GM19025 (cell line): Measurements from ENCODE around the gene NANOS3.

Experiments used
- ATAC-seq: cut with Tn5 transposase; IDR thresholded peaks from one replicate; pipeline ENCODE4 v1.9.1; 2021; ENCODE audit warnings: mild to moderate bottlenecking, low read depth, moderate library complexity; ENCODE audit not compliant: unreplicated experiment

Gene NANOS3

DNA sequence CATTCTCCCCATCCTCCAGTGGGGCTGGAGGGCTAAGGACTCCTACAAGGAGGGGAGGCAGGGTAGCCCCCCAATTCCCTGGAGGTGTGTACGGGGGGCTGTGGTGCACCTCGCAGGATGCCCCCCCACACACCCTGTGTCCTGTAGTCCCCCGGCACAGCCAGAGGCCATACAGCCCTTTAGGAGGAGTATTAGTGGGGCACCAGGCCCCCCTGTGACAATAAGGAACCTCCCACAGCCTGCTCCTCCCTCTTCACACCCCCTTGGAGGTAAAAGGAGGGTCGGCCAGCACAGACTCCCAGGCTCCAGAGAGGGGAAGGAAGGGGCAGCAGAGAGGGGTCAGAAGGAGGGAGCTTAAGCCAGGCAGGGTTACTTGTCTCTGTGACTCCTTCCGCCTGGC, at the start of gene NANOS3:
Gene NANOS3 (plus strand): TSS at position 301 of the 400 bp plus-strand sequence. CDS start 115 bp downstream, outside the sequence.
- ATAC-seq = no peak

DNA sequence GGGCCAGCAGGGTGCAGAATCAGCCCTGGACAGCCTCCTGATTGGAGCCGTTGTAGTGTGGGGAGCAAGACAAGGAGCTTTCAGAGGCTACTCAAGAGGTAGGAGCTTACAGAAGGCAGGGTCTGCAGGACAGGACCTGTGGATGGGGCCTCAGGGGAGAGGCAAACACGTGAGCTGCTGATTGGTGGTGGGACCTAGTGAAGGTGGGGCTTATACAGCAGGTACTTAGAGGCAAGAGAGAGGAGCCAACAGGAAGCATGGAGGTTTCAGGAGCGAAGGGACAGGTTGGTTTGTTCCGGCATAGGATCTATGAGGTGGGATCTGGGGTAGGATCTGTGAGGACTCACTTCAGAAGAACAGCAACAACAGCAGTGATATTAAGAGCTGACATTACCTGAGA, 49.3 kb upstream of the NANOS3 start:
- ATAC-seq = no peak

DNA sequence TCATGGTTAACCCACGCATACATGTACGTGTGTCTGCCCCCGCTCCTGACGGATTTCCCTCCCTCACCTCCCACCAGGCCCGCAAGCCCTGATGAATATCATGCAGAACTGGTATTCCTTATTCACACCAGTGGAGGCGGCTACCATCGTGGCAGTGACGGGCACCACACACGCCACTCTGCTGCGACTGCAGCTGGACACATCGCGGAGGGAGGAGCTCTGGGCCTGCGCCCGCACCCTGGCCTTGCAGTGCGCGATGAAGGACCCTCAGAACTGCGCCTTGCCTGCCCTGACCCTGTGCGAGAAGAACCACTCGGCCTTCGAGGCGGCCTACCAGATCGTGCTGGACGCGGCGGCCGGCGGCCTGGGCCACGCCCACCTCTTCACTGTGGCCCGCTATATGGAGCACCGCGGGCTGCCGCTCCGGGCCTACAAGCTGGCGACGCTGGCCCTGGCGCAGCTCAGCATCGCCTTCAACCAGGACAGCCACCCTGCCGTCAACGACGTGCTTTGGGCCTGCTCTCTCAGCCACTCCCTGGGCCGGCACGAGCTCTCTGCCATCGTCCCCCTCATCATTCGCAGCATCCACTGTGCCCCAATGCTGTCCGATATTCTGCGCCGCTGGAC, 46.7 kb upstream of the NANOS3 start:
- ATAC-seq = no peak

GRCh38 chr19:13830741-13831536, 46.0 kb upstream of the NANOS3 start:
- no peak for ATAC-seq

GRCh38 chr19:13831537-13832467, 45.1 kb upstream of the NANOS3 start:
- ATAC-seq = no peak

DNA sequence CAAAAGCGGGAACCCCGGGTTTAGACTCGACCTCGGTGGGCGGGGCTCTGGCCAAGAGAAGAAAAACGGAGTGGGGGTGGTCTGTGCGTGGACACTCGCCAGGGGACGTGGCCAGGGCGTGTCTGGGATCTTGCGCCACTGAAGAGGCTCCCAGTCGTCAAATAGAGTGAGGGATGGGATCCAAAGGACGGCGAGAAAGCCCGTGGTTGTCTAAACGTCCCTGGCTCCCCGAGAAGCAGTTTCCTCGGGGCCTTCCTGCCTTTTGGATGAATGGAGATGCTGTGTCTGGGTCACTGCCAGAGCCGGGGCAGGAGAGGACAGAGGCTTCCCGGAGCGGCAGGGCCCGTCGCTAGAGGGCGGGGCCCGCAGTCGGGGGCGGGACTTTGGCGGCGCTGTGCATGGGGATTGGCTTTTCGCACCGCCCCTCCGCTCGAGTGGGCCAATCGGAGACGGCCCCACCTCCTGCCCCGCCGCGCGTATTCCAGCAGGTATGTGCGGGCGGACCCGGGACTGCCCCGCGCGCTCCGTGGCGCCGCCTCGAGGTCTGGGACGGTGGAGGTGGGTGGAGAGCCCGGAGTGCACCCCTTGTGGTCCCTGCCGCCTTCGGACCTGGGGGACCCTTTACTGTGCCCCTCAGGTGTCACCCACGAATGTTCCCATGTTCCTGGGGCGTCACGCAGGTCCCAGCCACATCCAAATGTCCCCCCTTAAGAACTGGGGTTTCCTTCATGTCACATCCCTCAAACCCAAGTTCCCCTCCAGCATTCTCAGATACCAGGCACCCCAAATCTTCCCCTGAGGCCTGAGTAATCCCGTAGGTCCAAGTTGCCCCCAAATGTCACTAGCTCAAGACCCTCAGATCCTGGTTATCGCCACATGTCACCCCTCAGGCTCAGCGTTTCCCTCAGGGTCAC, 43.3 kb upstream of the NANOS3 start:
- peak; percentile 78 for ATAC-seq

DNA sequence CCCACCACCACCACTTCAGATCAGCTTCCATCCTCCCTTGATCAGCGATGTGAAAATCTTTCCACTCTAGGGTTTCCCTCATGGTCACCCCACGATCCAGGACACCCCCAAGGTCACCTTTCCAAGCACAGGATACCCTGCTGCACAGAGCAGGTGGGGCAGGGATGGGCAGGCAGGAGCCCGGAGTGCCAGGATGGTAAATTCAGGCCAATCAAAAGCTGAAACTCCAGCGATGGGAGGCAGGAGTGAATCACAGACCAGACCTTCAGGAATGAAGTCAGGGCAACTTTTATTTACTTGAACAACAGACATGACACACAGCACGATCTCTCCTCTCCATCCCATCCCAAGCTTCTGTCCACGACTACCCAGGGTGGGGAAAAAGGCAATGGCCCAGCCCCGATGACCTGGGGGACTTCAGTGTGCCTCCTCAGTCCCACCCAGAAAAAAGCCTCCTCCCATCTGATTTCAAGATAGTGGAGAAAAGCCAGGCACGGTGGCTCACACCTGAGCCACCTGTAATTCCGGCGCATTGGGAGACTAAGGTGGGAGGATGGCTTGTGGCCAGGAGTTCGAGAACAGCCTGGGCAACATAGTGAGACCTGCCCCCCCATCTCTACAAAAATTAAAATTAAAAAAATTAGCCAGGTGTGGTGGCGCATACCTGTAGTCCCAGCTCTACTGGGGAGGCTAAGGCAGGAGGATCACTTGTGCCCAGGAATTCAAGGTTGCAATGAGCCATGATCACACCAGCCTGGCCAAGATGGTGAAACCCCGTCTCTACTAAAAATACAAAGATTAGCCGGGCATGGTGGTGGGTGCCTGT, 42.5 kb upstream of the NANOS3 start:
- no peak for ATAC-seq

DNA sequence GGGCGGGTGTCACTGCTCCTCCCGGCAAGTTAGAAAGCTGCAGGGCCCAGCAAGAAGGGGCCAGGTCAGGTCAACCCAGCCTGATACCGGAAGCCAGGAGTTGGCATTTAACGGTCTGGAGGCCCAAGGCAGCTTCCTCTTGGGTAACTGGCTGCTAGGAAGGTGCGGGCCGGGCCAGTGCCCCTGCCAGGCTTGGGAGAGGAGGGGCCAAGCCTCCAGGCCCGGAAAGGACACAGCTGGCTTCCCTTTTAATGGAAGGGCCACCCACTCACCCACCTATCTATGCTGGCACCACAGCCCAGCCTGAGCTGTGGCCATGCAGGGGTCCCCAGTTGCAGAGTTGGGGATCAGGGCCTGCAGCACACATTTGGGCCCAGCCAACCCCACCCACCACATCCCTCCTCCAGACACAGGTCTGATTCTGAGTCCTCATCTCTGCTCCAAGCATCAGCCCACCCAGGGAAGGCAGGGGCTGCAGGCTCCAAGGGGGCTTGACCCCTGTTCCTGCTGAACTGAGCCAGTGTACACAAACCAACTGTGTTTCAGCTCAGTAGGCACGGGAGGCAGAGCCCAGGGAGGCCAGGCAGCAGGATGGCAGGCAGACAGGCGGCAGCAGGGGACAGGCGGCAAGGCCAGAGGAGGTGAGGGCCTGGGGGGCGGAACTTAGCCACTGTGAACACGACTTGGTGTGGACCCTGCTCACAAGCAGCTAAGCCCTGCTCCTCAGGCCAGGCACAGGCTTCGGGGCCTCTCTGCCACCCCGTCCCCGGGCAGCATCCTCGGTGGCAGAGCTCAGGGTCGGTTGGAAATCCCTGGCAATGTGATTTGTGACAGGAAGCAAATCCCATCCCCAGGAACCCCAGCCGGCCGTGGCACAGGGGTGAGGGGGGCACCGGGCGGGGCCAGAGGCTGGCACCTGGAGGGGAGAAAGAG, 40.9 kb upstream of the NANOS3 start:
- no peak for ATAC-seq

GRCh38 chr19:13838435-13839129, 38.4 kb upstream of the NANOS3 start:
- no peak for ATAC-seq

- no peak for ATAC-seq
Measured at GRCh38 chr19:13839130-13839937, 37.6 kb upstream of the NANOS3 start.

DNA sequence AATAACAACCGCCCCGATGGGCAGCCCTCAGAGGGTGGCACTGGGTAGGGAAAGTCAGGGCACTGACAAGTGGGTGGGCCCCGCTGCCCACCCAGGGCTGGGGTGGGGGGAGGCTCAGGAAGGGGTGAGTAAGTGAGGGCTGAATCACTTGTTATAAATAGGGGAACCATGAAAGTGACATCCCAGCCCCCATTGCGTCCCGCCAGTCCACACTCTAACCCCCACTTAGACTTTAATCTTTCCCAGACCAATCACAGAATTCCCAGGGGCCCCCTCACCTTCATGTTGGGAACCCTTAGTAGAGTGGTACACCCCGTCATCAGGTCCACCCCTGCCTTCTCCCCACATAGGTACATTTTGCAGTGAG, 37.0 kb upstream of the NANOS3 start:
- no peak for ATAC-seq

GRCh38 chr19:13840305-13841085, 36.4 kb upstream of the NANOS3 start:
- ATAC-seq = no peak

DNA sequence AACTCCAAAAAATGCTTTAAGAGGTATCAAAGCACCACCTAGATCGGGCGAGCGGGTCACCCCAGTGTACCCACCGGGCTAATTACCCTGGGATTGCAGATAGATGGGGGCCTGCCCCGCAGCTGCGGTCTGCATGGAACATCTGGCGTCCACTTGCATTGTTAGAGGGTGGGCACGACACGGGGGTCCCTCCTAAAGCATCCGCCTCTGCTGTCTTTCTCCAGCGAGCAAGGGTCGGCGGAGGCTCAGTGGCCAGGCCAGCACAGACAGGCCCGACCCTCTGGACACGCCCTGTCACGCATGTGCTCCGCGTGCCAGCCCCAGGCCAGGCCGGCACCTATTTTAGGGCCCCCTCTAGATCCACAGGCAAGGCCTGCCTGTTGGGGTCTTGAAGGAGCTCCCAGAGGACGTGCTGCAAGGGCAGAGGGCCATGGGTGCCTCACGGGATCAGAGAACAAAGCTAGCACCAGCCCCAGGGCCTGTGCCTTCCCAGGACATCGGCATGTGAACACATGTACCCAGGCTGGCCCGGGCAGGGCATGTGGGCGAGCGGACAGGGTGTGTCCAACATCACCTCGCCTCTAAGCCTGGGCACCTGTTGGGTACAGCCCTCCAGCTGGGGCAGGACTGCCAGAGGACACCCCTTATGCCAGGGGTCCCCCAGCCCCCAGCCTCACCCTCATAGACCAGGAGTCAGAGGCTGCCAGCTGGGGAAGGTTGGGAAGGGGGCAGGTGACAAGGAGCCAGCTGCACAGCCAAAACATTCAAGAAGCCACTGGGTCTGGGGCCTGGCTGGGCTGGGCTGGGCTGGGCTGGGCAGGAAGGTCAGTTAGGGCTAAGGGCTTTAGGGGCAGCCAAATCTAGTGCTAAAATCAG, 35.6 kb upstream of the NANOS3 start:
- ATAC-seq = no peak

DNA sequence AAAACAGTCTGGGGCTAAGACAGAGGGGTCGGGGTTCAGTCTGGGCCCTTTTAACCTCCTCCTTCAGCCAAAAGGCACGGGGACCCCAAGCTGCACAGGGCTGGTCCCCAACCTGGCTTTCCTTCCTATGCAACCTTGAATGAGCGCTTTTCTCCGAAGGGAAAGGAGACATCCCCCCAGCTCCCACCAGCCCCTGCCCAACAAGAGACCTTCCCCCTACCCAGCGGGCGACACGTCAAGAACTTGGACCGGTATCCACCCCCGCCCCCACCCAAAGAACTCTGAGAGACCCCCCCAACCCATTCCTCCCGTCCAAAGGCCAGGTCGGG, 35.0 kb upstream of the NANOS3 start:
- no peak for ATAC-seq
